ENCODE data around the gene SNED1.

Gene SNED1

GRCh38 chr2:241049739-241050623 lies 51.6 kb downstream of the SNED1 start:
- DNase-seq, result no peak

GRCh38 chr2:241050624-241051577 lies 52.5 kb downstream of the SNED1 start:
- DNase-seq, result no peak

GRCh38 chr2:241051578-241052487 lies 53.4 kb downstream of the SNED1 start:
- DNase-seq, result no peak

GRCh38 chr2:241052677-241053360 lies 54.4 kb downstream of the SNED1 start:
- no peak for DNase-seq

- DNase-seq, result no peak
Measured at GRCh38 chr2:241053576-241054251, 55.3 kb downstream of the SNED1 start.

- DNase-seq, result no peak
Measured at GRCh38 chr2:241061275-241061674, 62.9 kb downstream of the SNED1 start.

- DNase-seq, result no peak
Measured at GRCh38 chr2:241062389-241063092, 64.1 kb downstream of the SNED1 start.

GRCh38 chr2:241063093-241063551 lies 64.7 kb downstream of the SNED1 start:
- DNase-seq, result no peak

- DNase-seq, result no peak
Measured at GRCh38 chr2:241063587-241063986, 65.2 kb downstream of the SNED1 start.

- DNase-seq, result no peak
Measured at GRCh38 chr2:241064008-241064801, 65.8 kb downstream of the SNED1 start.

GRCh38 chr2:241064802-241065354 lies 66.5 kb downstream of the SNED1 start:
- no peak for DNase-seq

GRCh38 chr2:241065355-241065803 lies 67.0 kb downstream of the SNED1 start:
- no peak for DNase-seq

- no peak for DNase-seq
Measured at GRCh38 chr2:241066171-241066892, 67.9 kb downstream of the SNED1 start.

GRCh38 chr2:241066893-241067341 lies 68.5 kb downstream of the SNED1 start:
- DNase-seq, result no peak

- DNase-seq, result no peak
Measured at GRCh38 chr2:241067501-241068135, 69.2 kb downstream of the SNED1 start.

GRCh38 chr2:241068136-241068941 lies 69.9 kb downstream of the SNED1 start:
- no peak for DNase-seq
